HG03457 (cell line): Measurements from ENCODE around the gene MAPT.

Experiments used
- ATAC-seq: cut with Tn5 transposase; IDR thresholded peaks from one replicate; pipeline ENCODE4 v1.9.1; 2021; ENCODE audit warnings: moderate number of reproducible peaks; ENCODE audit not compliant: unreplicated experiment

The MAPT gene

GRCh38 chr17:45985447-45985846 lies 91.1 kb downstream of the MAPT start:
- ATAC-seq = no peak

GRCh38 chr17:45986056-45986455 lies 91.7 kb downstream of the MAPT start:
- no peak for ATAC-seq

GRCh38 chr17:45987706-45988105 lies 93.4 kb downstream of the MAPT start:
- no peak for ATAC-seq

GRCh38 chr17:45989759-45990158 lies 95.4 kb downstream of the MAPT start:
- no peak for ATAC-seq

- no peak for ATAC-seq
These were observed 96.5 kb downstream of the MAPT start for GRCh38 chr17:45990886-45991285.

GRCh38 chr17:45991341-45991740 lies 97.0 kb downstream of the MAPT start:
- no peak for ATAC-seq

- ATAC-seq = no peak
These were observed 97.8 kb downstream of the MAPT start for GRCh38 chr17:45992175-45992574.

- ATAC-seq = no peak
These were observed 98.5 kb downstream of the MAPT start for GRCh38 chr17:45992904-45993303.

- ATAC-seq = no peak
These were observed 99.7 kb downstream of the MAPT start for GRCh38 chr17:45993962-45994627.

GRCh38 chr17:45994987-45995386 lies 100.6 kb downstream of the MAPT start:
- no peak for ATAC-seq

GRCh38 chr17:45995627-45996270 lies 101.4 kb downstream of the MAPT start:
- no peak for ATAC-seq

GRCh38 chr17:45996282-45996937 lies 102.1 kb downstream of the MAPT start:
- ATAC-seq = no peak

- no peak for ATAC-seq
These were observed 102.8 kb downstream of the MAPT start for GRCh38 chr17:45997166-45997565.

- no peak for ATAC-seq
These were observed 103.3 kb downstream of the MAPT start for GRCh38 chr17:45997624-45998023.

- no peak for ATAC-seq
These were observed 104.9 kb downstream of the MAPT start, which contains the start of gene STH for GRCh38 chr17:45998987-45999899. Gene STH, plus strand, starts transcription at chr17:45999250. Its CDS starts 30 bp downstream, at chr17:45999280.

GRCh38 chr17:45999900-46000290 lies 105.5 kb downstream of the MAPT start:
- no peak for ATAC-seq

GRCh38 chr17:46000292-46000691 lies 105.9 kb downstream of the MAPT start:
- no peak for ATAC-seq

- ATAC-seq = no peak
These were observed 106.4 kb downstream of the MAPT start for GRCh38 chr17:46000757-46001156.

GRCh38 chr17:46001390-46002310 lies 107.3 kb downstream of the MAPT start:
- ATAC-seq = no peak
